Neural cell (in vitro differentiated cells): ENCODE measurements around the gene C17orf50. TPM values are rescaled to one million over a fixed set of nuclear protein-coding genes. Genes with fewer than 3 reads are reported as not detected.

Source experiments
- H2AFZ ChIP-seq: fragments of 200-600, 300-800 bp; sonication (generic), shearing (Covaris generic); 2 replicates; pipeline ENCODE4 v1.6.0; 2014; ENCODE audit warnings: low read depth, mild to moderate bottlenecking, antibody characterized with exemption, low read length, moderate library complexity
- H3F3A ChIP-seq: fragments of 200-600 bp; shearing (Covaris generic); 2 replicates; pipeline ENCODE4 v1.6.1; 2016; ENCODE audit warnings: mild to moderate bottlenecking, moderate library complexity, mixed read lengths, antibody characterized with exemption, low read length; ENCODE audit not compliant: insufficient read depth, poor library complexity, severe bottlenecking
- H3K27ac ChIP-seq: fragments of 200-600, 300-800 bp; sonication (generic), shearing (Covaris generic); 2 replicates; pipeline ENCODE4 v1.5.1; 2014; ENCODE audit warnings: mild to moderate bottlenecking, low read length, moderate library complexity
- H3K27me3 ChIP-seq: fragments of 300-800, 200-600 bp; sonication (generic), shearing (Covaris generic); 2 replicates; pipeline ENCODE4 v1.6.0; 2014; ENCODE audit warnings: mild to moderate bottlenecking, low read depth, low read length, moderate library complexity; ENCODE audit not compliant: insufficient read depth
- H3K36me3 ChIP-seq: fragments of 300-800, 200-600 bp; sonication (generic), shearing (Covaris generic); 2 replicates; pipeline ENCODE4 v1.5.1; 2014; ENCODE audit warnings: mild to moderate bottlenecking, antibody characterized with exemption, low read length, moderate library complexity; ENCODE audit not compliant: insufficient read depth
- H3K4me2 ChIP-seq: fragments of 300-800, 200-600 bp; sonication (generic), shearing (Covaris generic); 2 replicates; pipeline ENCODE4 v1.6.0; 2014; ENCODE audit warnings: mild to moderate bottlenecking, low read length
- H3K4me3 ChIP-seq: fragments of 300-800, 200-600 bp; sonication (generic), shearing (Covaris generic); 2 replicates; pipeline ENCODE4 v1.5.1; 2014; ENCODE audit warnings: mild to moderate bottlenecking, low read length, moderate library complexity
- H3K79me2 ChIP-seq: fragments of 200-600 bp; shearing (Covaris generic); replicated peaks from 2 replicates; pipeline ENCODE4 v1.6.0; 2014; ENCODE audit warnings: mild to moderate bottlenecking, low read length, moderate library complexity; ENCODE audit not compliant: insufficient read depth
- H3K9ac ChIP-seq: fragments of 300-800, 200-600 bp; sonication (generic), shearing (Covaris generic); 2 replicates; pipeline ENCODE4 v1.6.1; 2016; ENCODE audit warnings: mild to moderate bottlenecking, low read length, mixed read lengths
- H3K9me2 ChIP-seq: fragments of 200-600 bp; shearing (Covaris generic); 2 replicates; pipeline ENCODE4 v1.6.1; 2016; ENCODE audit warnings: mild to moderate bottlenecking, low read length, mixed read lengths; ENCODE audit not compliant: insufficient read depth
- H3K9me3 ChIP-seq: fragments of 200-600, 300-800 bp; sonication (generic), shearing (Covaris generic); 2 replicates; pipeline ENCODE4 v1.6.1; 2016; ENCODE audit warnings: mild to moderate bottlenecking, mixed run types, low read length, moderate library complexity, mixed read lengths
- H4K20me1 ChIP-seq: fragments of 200-600 bp; shearing (Covaris generic); 2 replicates; pipeline ENCODE4 v1.6.1; 2016; ENCODE audit warnings: mild to moderate bottlenecking, mixed run types; ENCODE audit not compliant: insufficient read depth
- CTCF ChIP-seq: fragments of 450-650 bp; IDR thresholded peaks from 2 replicates; pipeline ENCODE4 v1.5.1; 2014; ENCODE audit warnings: antibody characterized with exemption, mild to moderate bottlenecking, moderate library complexity; ENCODE audit not compliant: poor library complexity, severe bottlenecking
- EP300 ChIP-seq: fragments of 450-650 bp; conservative IDR thresholded peaks from 2 replicates; pipeline ENCODE4 v1.6.1; 2014; ENCODE audit warnings: antibody characterized with exemption, mild to moderate bottlenecking, moderate library complexity; ENCODE audit not compliant: poor library complexity, severe bottlenecking
- EZH2 ChIP-seq: fragments of 200-600, 300-800 bp; shearing (Covaris generic), sonication (generic); IDR thresholded peaks from 2 replicates; pipeline ENCODE4 v1.6.1; 2014; ENCODE audit warnings: antibody characterized with exemption, low read length, borderline replicate concordance, mild to moderate bottlenecking; ENCODE audit not compliant: insufficient read depth, poor library complexity, severe bottlenecking
- MXI1 ChIP-seq: fragments of 450-650 bp; conservative IDR thresholded peaks from 2 replicates; pipeline ENCODE4 v1.6.1; 2014; ENCODE audit warnings: antibody characterized with exemption, mild to moderate bottlenecking; ENCODE audit not compliant: poor library complexity, severe bottlenecking
- POLR2AphosphoS5 ChIP-seq: IDR thresholded peaks from 2 replicates; pipeline ENCODE4 v1.6.1; 2012
- REST ChIP-seq: IDR thresholded peaks from 2 replicates; pipeline ENCODE4 v1.6.1; 2012; ENCODE audit warnings: borderline replicate concordance
- polyA plus RNA-seq: library from polyadenylated mRNA; depleted of rRNA; stranded (reverse); fragments of >200 nt; gene quantifications from 2 replicates; pipeline ENCODE4 v1.2.3, GENCODE V29; 2014

The C17orf50 gene
- polyA plus RNA-seq, 1 donor from 2014 or later, result not detected

- Histone ChIP-seq H3K4me2 (no peak overlapping the region), H3K36me3 (no peaks in the 10 kb centered on the region), H3K27me3 (no peaks in the 10 kb centered on the region), H3F3A (no peaks in the 10 kb centered on the region), H2AFZ (no peak overlapping the region), H4K20me1 (no peaks in the 10 kb centered on the region), H3K9ac (no peak overlapping the region), H3K27ac (no peak overlapping the region), H3K9me2 (no peaks in the 10 kb centered on the region), H3K9me3 (no peaks in the 10 kb centered on the region), H3K4me3 (no peak overlapping the region), H3K79me2 (no peaks in the 10 kb centered on the region)
- TF ChIP-seq REST, result no peak
- no peak for TF ChIP-seq POLR2AphosphoS5
- no peak for TF ChIP-seq CTCF
- TF ChIP-seq EZH2, result no peak
- no peak for TF ChIP-seq EP300
- no peak for TF ChIP-seq MXI1
Measured at GRCh38 chr17:35733366-35733765, 27.3 kb upstream of the C17orf50 start.

GRCh38 chr17:35734396-35734795 lies 26.3 kb upstream of the C17orf50 start:
- no peaks in the 10 kb centered on the region for H4K20me1 ChIP-seq
- no peak overlapping the region for H3K9ac ChIP-seq
- no peak overlapping the region for H3K27ac ChIP-seq
- no peaks in the 10 kb centered on the region for H3K79me2 ChIP-seq
- no peaks in the 10 kb centered on the region for H3K9me2 ChIP-seq
- no peaks in the 10 kb centered on the region for H3K9me3 ChIP-seq
- no peak overlapping the region for H3K4me3 ChIP-seq
- H3K4me2 ChIP-seq, result no peak overlapping the region
- TF ChIP-seq EZH2 (no peak), MXI1 (no peak), POLR2AphosphoS5 (no peak), EP300 (no peak), CTCF (no peak)
- H3K36me3 ChIP-seq, result no peaks in the 10 kb centered on the region
- no peak overlapping the region for H2AFZ ChIP-seq
- no peaks in the 10 kb centered on the region for H3K27me3 ChIP-seq
- H3F3A ChIP-seq, result no peaks in the 10 kb centered on the region
